GM18502 (cell line): ENCODE results near the gene BRAP.
A peak's percentile ranks its signal among the peaks of the same experiment; 100 is the strongest.
"Not testable (repeated sequence)": the region's sequence is repeated elsewhere in the genome, so short reads cannot be mapped to it uniquely, and the experiment has no call there.

Experiments used
- ATAC-seq: cut with Tn5 transposase; IDR thresholded peaks from one replicate; pipeline ENCODE4 v1.9.1; 2021; ENCODE audit warnings: mild to moderate bottlenecking; ENCODE audit not compliant: unreplicated experiment, poor library complexity

The BRAP gene

GRCh38 chr12:111626230-111626629 lies 59.5 kb downstream of the BRAP start:
- ATAC-seq, result no peak

- ATAC-seq, result no peak
These were observed 61.2 kb downstream of the BRAP start for GRCh38 chr12:111624540-111624939.

- not testable (repeated sequence) for ATAC-seq
These were observed 67.9 kb downstream of the BRAP start for GRCh38 chr12:111617841-111618240.

GRCh38 chr12:111616177-111616623 lies 69.6 kb downstream of the BRAP start:
- ATAC-seq, result no peak

GRCh38 chr12:111607239-111607638 lies 78.5 kb downstream of the BRAP start:
- ATAC-seq, result no peak

- no peak for ATAC-seq
These were observed 79.0 kb downstream of the BRAP start for GRCh38 chr12:111606767-111607230.

GRCh38 chr12:111605911-111606766 lies 79.6 kb downstream of the BRAP start:
- ATAC-seq, result no peak

GRCh38 chr12:111602857-111603256 lies 82.9 kb downstream of the BRAP start:
- ATAC-seq, result not testable (repeated sequence)

- ATAC-seq, result no peak
These were observed 83.4 kb downstream of the BRAP start for GRCh38 chr12:111602348-111602747.

- not testable (repeated sequence) for ATAC-seq
These were observed 84.8 kb downstream of the BRAP start for GRCh38 chr12:111600986-111601385.

GRCh38 chr12:111600205-111600642 lies 85.5 kb downstream of the BRAP start:
- ATAC-seq, result no peak

GRCh38 chr12:111599453-111600204 lies 86.1 kb downstream of the BRAP start:
- ATAC-seq, result peak; percentile 70

- ATAC-seq, result peak; percentile 50
These were observed 86.9 kb downstream of the BRAP start, which contains the start of gene ATXN2 for GRCh38 chr12:111598637-111599452. TSS of gene ATXN2 (minus strand) at chr12:111599315. CDS start at chr12:111599034, 281 bp downstream.

GRCh38 chr12:111597831-111598636 lies 87.7 kb downstream of the BRAP start:
- ATAC-seq, result peak; percentile 17

- ATAC-seq, result no peak
These were observed 88.5 kb downstream of the BRAP start for GRCh38 chr12:111596985-111597830.

GRCh38 chr12:111595341-111595835 lies 90.4 kb downstream of the BRAP start:
- not testable (repeated sequence) for ATAC-seq
